Inflammatory macrophage treated with lipopolysaccharide for 4 hours (primary cell): ENCODE measurements around the gene CPNE9.
A peak's percentile ranks its signal among the peaks of the same experiment; 100 is the strongest.

Experiments used
- DNase-seq: peaks from one replicate; pipeline ENCODE4 v3.0.0-alpha.2; 2020

CPNE9 gene

GRCh38 chr3:9688961-9689360, 14.7 kb upstream of the CPNE9 start:
- no peak for DNase-seq

- no peak for DNase-seq
Observed at GRCh38 chr3:9689757-9690156, 13.9 kb upstream of the CPNE9 start.

- no peak for DNase-seq
Observed at GRCh38 chr3:9690451-9691450, 12.9 kb upstream of the CPNE9 start.

- DNase-seq: no peak
Observed at GRCh38 chr3:9691636-9692035, 12.0 kb upstream of the CPNE9 start.

- no peak for DNase-seq
Observed at GRCh38 chr3:9692416-9692815, 11.2 kb upstream of the CPNE9 start.

- DNase-seq: no peak
Observed at GRCh38 chr3:9695345-9695744, 8.3 kb upstream of the CPNE9 start.

GRCh38 chr3:9695746-9696145, 7.9 kb upstream of the CPNE9 start:
- DNase-seq: no peak

GRCh38 chr3:9696480-9697220, 7.0 kb upstream of the CPNE9 start:
- DNase-seq: no peak

GRCh38 chr3:9697892-9698291, 5.7 kb upstream of the CPNE9 start:
- no peak for DNase-seq

- DNase-seq: no peak
Observed at GRCh38 chr3:9698293-9698692, 5.3 kb upstream of the CPNE9 start.

- DNase-seq: no peak
Observed at GRCh38 chr3:9700536-9700935, 3.1 kb upstream of the CPNE9 start.

- DNase-seq: no peak
Observed at GRCh38 chr3:9701006-9701405, 2.6 kb upstream of the CPNE9 start.

- DNase-seq: no peak
Observed at GRCh38 chr3:9701711-9702110, 1.9 kb upstream of the CPNE9 start.

GRCh38 chr3:9703240-9703639, 393 bp upstream of the CPNE9 start:
- no peak for DNase-seq

GRCh38 chr3:9704347-9705322, 1.0 kb downstream of the CPNE9 start:
- no peak for DNase-seq

GRCh38 chr3:9710174-9710739, 6.6 kb downstream of the CPNE9 start:
- no peak for DNase-seq

- DNase-seq: no peak
Observed at GRCh38 chr3:9712415-9712814, 8.8 kb downstream of the CPNE9 start.

GRCh38 chr3:9713142-9713541, 9.5 kb downstream of the CPNE9 start:
- DNase-seq: no peak

GRCh38 chr3:9715136-9715535, 11.5 kb downstream of the CPNE9 start:
- no peak for DNase-seq

GRCh38 chr3:9715764-9716437, 12.3 kb downstream of the CPNE9 start:
- peak; percentile 94 for DNase-seq

- DNase-seq: peak; percentile 74
Observed at GRCh38 chr3:9716801-9717555, 13.3 kb downstream of the CPNE9 start.
